Neuron (in vitro differentiated cells): ENCODE results near the gene TXNRD3.
"Not testable (repeated sequence)": the region's sequence is repeated elsewhere in the genome, so short reads cannot be mapped to it uniquely, and the experiment has no call there.

ENCODE experiments used
- H2AFZ ChIP-seq: one replicate; pipeline ENCODE4 v1.6.1; 2013; ENCODE audit warnings: low read depth, mild to moderate bottlenecking, inconsistent platforms, low read length, moderate library complexity
- H3K27me3 ChIP-seq: one replicate; pipeline ENCODE4 v1.6.1; 2013; ENCODE audit warnings: low read length; ENCODE audit not compliant: insufficient read depth
- H3K36me3 ChIP-seq: one replicate; pipeline ENCODE4 v1.6.1; 2013; ENCODE audit warnings: low read length; ENCODE audit not compliant: insufficient read depth
- H3K4me1 ChIP-seq: one replicate; pipeline ENCODE4 v1.6.1; 2013; ENCODE audit warnings: low read length; ENCODE audit not compliant: insufficient read depth
- H3K4me3 ChIP-seq: 2 replicates; pipeline ENCODE4 v1.5.1; 2013; ENCODE audit warnings: mild to moderate bottlenecking, low read length, moderate library complexity
- H3K9me3 ChIP-seq: one replicate; pipeline ENCODE4 v1.6.1; 2013; ENCODE audit warnings: low read length

The TXNRD3 gene

DNA sequence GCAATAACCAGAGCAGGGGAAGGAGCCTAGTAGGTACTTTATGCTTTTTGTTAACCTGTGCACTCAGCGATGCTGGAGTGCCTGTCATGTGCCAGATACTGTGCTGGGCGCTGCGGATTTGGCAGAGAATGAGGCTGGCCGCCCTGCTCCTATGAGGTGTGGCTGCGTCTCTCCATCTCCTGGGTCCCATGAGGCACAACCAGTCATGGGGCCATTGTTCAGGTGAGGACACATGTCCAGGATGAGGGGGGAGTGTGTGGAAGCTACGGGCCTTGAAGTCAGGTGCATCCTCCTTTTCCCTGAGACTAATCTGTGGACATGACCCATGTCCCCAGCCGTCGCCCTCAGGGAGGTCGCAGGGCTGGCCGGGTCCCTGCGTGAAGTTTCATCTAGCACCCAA, 963 bp upstream of the TXNRD3 start:
- no peaks in the 10 kb centered on the region for H3K27me3 ChIP-seq
- no peaks in the 10 kb centered on the region for H3K9me3 ChIP-seq
- peaks cover 4% of the 10 kb centered on the region for H3K4me1 ChIP-seq
- no peak overlapping the region for H2AFZ ChIP-seq
- H3K4me3 ChIP-seq, result no peak overlapping the region
- no peaks in the 10 kb centered on the region for H3K36me3 ChIP-seq

- Histone ChIP-seq H3K4me1 (peaks cover 4% of the 10 kb centered on the region), H3K36me3 (peaks cover 4% of the 10 kb centered on the region), H3K9me3 (no peaks in the 10 kb centered on the region), H3K27me3 (no peaks in the 10 kb centered on the region), H3K4me3 (no peak overlapping the region), H2AFZ (no peak overlapping the region)
Measured at GRCh38 chr3:126649556-126650092, 5.3 kb downstream of the TXNRD3 start.

DNA sequence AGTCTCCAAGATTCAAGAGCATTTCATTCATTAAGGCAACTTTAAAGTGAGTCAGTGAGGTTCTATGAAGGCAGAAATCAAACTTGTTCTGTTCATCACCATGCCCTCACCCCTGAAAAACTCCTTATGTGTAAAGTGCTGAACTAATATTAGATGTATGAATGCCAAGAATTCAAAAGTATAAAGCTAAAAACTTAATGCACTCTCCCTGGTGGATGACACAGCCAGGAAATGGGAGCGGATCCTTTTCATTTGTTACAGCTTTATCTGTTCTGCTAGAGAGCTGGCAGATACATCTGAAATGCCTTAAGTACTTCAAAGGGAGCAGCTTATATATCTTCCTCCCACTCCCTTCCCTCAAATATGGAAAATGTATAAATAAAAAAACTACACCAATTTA, 8.2 kb downstream of the TXNRD3 start:
- H3K36me3 ChIP-seq, result peaks cover 21% of the 10 kb centered on the region
- no peak overlapping the region for H2AFZ ChIP-seq
- no peaks in the 10 kb centered on the region for H3K9me3 ChIP-seq
- no peaks in the 10 kb centered on the region for H3K27me3 ChIP-seq
- H3K4me3 ChIP-seq, result no peak overlapping the region
- no peaks in the 10 kb centered on the region for H3K4me1 ChIP-seq

DNA sequence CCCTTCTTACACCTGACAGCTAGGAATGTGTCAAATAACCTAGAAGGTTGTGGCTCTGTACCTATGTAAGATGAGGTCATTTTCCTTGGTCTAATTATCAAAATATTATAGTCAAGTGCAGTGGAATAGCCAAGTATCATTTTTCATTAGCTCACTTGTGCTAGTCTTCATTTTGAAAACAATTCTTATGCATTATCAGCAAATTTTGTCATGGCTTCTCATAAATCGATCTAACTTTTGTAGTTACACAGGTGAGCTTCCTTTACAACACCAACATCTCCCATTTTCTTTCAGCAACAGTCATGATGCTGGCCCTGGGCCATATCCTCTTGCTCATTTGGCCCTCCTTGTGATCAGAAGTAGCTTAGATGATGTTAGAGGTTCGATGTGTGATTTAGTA, 10.3 kb downstream of the TXNRD3 start:
- Histone ChIP-seq H3K9me3 (no peaks in the 10 kb centered on the region), H2AFZ (no peak overlapping the region), H3K4me1 (no peaks in the 10 kb centered on the region), H3K36me3 (peaks cover 26% of the 10 kb centered on the region), H3K27me3 (no peaks in the 10 kb centered on the region), H3K4me3 (no peak overlapping the region)

- Histone ChIP-seq H3K9me3 (no peaks in the 10 kb centered on the region), H3K36me3 (peaks cover 21% of the 10 kb centered on the region), H3K4me1 (no peaks in the 10 kb centered on the region), H3K4me3 (no peak overlapping the region), H2AFZ (no peak overlapping the region), H3K27me3 (no peaks in the 10 kb centered on the region)
Measured at GRCh38 chr3:126638790-126639189, 16.1 kb downstream of the TXNRD3 start.

DNA sequence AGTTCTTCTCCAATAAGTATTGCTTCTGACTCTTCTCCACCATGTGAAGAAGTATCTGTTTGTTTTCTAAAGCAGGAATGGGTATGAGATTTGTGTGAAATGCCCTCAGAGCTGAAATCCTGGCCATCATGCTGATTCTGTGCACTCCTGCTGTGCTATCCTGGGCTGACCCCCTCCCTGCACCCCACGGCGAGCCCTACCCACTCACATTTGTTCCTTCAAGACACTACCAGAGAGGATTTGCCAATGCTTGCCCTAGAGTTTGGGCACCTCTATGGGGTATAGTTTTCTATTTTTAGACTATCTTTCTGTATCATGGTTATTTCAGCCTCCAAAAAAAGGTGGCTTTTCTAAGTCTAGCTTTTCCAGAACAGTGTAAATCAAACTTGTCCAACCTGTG, 18.5 kb downstream of the TXNRD3 start:
- Histone ChIP-seq H3K4me3 (no peak overlapping the region), H3K27me3 (no peaks in the 10 kb centered on the region), H3K4me1 (no peaks in the 10 kb centered on the region), H2AFZ (no peak overlapping the region), H3K36me3 (peaks cover 9% of the 10 kb centered on the region), H3K9me3 (no peaks in the 10 kb centered on the region)

DNA sequence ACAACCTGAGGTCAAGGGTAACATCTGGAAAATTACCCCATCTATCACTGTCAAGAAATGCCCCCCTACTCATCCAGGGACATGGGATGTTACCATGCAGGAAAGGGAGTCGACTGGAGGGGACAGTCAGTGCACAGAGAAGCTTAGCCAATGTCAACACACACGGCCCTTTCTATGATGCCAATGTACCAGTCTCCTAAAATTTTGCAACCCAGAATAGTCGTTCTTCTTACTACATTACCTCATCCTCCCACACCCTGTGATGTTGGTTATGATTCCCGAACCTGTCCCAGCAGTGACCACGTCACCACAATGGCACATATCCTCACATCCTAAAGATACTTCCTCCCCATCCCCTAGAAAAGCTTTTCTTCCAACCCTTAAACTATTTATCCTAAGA, 20.1 kb downstream of the TXNRD3 start:
- Histone ChIP-seq H2AFZ (no peak overlapping the region), H3K36me3 (peaks cover 5% of the 10 kb centered on the region), H3K4me3 (no peak overlapping the region), H3K4me1 (peaks cover 5% of the 10 kb centered on the region), H3K27me3 (no peaks in the 10 kb centered on the region), H3K9me3 (no peaks in the 10 kb centered on the region)

GRCh38 chr3:126630020-126630419, 24.9 kb downstream of the TXNRD3 start:
- H3K4me1 ChIP-seq, result peaks cover 6% of the 10 kb centered on the region
- no peaks in the 10 kb centered on the region for H3K27me3 ChIP-seq
- no peak overlapping the region for H3K4me3 ChIP-seq
- H2AFZ ChIP-seq, result no peak overlapping the region
- H3K9me3 ChIP-seq, result no peaks in the 10 kb centered on the region
- peaks cover 6% of the 10 kb centered on the region for H3K36me3 ChIP-seq

DNA sequence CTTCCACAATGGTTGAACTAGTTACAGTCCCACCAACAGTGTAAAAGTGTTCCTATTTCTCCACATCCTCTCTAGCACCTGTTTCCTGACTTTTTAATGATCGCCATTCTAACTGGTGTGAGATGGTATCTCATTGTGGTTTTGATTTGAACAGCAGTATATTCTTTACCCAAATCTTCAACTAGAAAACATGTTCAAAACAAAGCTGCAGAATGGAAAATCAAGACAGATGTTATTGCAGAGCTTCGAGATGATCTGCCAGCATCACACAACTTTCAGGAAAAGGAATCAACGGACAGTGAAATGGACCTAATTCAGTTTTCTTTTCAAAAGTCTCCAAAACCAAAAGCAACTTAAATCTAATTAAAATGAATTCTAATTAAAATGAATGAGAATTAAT, 29.2 kb downstream of the TXNRD3 start:
- H2AFZ ChIP-seq, H3K27me3 ChIP-seq, H3K4me1 ChIP-seq, H3K9me3 ChIP-seq, H3K36me3 ChIP-seq, H3K4me3 ChIP-seq: not testable (repeated sequence)

GRCh38 chr3:126622694-126623093, 32.2 kb downstream of the TXNRD3 start:
- H2AFZ ChIP-seq, result no peak overlapping the region
- no peaks in the 10 kb centered on the region for H3K27me3 ChIP-seq
- H3K4me1 ChIP-seq, result no peaks in the 10 kb centered on the region
- no peak overlapping the region for H3K4me3 ChIP-seq
- H3K9me3 ChIP-seq, result no peaks in the 10 kb centered on the region
- no peaks in the 10 kb centered on the region for H3K36me3 ChIP-seq

DNA sequence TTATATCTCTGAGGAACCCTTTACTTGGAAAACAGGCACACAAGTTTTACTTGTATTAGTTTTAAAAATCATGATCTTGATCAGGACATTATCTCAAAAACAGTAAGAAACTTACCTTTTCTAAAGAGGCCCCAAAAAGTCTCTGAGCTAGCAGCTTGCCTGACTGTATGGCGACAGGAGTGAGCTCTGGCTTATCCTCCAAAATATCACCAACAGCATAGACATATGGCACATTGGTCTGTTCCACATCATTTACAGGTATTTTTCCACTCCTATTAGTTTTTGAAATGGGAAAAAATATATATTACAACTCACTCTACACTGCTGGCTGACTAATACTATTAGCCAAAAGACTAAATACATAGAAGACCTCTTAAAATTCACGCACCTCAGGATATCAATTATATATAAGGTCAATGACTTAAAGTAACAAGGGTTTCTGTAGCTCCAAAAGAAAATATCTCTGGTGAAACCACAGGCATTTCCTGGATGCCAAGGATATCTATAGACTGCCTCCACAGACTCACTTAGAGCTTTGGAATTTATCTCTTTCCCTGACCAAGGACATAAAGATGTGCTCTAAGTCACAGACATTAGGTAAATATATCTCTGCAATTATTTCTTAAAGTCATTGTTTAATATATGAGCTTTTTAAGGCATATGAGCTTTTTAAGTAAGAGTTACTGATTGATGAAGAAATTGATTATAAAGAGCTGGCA, 33.1 kb downstream of the TXNRD3 start:
- H3K27me3 ChIP-seq, result no peaks in the 10 kb centered on the region
- no peaks in the 10 kb centered on the region for H3K9me3 ChIP-seq
- H3K36me3 ChIP-seq, result no peaks in the 10 kb centered on the region
- no peak overlapping the region for H2AFZ ChIP-seq
- H3K4me3 ChIP-seq, result no peak overlapping the region
- H3K4me1 ChIP-seq, result no peaks in the 10 kb centered on the region

GRCh38 chr3:126621171-126621570, 33.8 kb downstream of the TXNRD3 start:
- H3K4me1 ChIP-seq, result no peaks in the 10 kb centered on the region
- no peaks in the 10 kb centered on the region for H3K27me3 ChIP-seq
- no peaks in the 10 kb centered on the region for H3K36me3 ChIP-seq
- H3K4me3 ChIP-seq, result no peak overlapping the region
- H3K9me3 ChIP-seq, result no peaks in the 10 kb centered on the region
- H2AFZ ChIP-seq, result no peak overlapping the region

- Histone ChIP-seq H3K4me3 (no peak overlapping the region), H3K36me3 (no peaks in the 10 kb centered on the region), H3K4me1 (no peaks in the 10 kb centered on the region)
Measured at GRCh38 chr3:126620738-126621137, 34.2 kb downstream of the TXNRD3 start.

GRCh38 chr3:126618760-126619159, 36.2 kb downstream of the TXNRD3 start:
- Histone ChIP-seq H3K9me3 (no peaks in the 10 kb centered on the region), H3K36me3 (no peaks in the 10 kb centered on the region), H3K27me3 (no peaks in the 10 kb centered on the region), H3K4me1 (no peaks in the 10 kb centered on the region), H2AFZ (no peak overlapping the region), H3K4me3 (no peak overlapping the region)

More at GRCh38 chr3:126620738-126621137, 34.2 kb downstream of the TXNRD3 start:
- Histone ChIP-seq H3K27me3 (no peaks in the 10 kb centered on the region), H3K9me3 (no peaks in the 10 kb centered on the region), H2AFZ (no peak overlapping the region)
